GM18873 (cell line): Measurements from ENCODE around the gene SNHG17.
"Not testable (repeated sequence)": the region's sequence is repeated elsewhere in the genome, so short reads cannot be mapped to it uniquely, and the experiment has no call there.

Source experiments
- ATAC-seq: cut with Tn5 transposase; IDR thresholded peaks from one replicate; pipeline ENCODE4 v1.9.1; 2021; ENCODE audit warnings: mild to moderate bottlenecking, moderate library complexity, moderate number of reproducible peaks; ENCODE audit not compliant: unreplicated experiment, low FRiP score

The SNHG17 gene

GRCh38 chr20:38447931-38448675, 13.0 kb upstream of the SNHG17 start:
- no peak for ATAC-seq

GRCh38 chr20:38447251-38447661, 12.1 kb upstream of the SNHG17 start:
- no peak for ATAC-seq

GRCh38 chr20:38446441-38447209, 11.5 kb upstream of the SNHG17 start:
- no peak for ATAC-seq

DNA sequence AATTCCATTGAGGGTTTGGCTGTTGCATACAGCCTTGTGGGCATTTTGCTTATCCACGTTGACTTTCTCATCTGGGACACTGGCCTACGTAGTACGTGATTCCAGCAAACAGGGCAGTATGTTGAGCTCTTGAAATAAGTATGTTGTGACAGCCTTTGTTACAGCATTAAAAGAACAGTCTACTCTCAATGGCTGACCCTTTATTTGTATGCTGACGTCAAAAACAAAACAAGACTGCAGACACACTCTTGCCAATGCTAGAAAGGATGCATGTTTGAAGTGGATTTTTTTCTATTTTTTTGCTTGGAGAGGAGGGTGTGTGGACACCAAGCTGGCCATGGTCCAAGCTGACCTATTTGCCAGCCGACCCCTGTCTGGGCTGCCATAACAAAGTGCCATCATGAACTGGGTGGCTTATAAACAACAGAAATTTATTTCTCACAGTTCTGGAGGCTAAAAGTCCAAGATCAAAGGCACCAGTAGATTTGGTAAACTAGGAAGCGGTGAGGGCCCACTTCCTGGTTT, 10.8 kb upstream of the SNHG17 start:
- ATAC-seq: no peak

- no peak for ATAC-seq
Observed at GRCh38 chr20:38445381-38445796, 10.3 kb upstream of the SNHG17 start.

GRCh38 chr20:38441916-38442315, 6.8 kb upstream of the SNHG17 start:
- ATAC-seq: no peak

DNA sequence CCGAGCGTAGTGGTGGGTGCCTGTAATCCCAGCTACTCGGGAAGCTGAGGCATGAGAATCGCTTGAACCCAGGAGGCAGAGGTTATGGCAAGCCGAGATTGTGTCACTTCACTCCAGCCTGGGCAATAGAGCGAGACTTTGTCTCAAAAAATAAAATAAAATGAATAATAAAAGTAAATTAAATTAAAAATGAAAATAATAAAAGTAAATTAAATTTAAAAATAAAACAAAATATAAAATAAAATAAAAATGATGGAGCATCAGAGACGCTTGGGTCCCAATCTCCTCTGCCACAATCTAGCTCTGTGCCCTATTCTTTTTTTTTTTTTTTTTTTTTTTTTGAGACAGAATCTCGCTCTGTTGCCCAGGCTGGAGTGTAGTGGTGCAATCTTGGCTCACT, 6.0 kb upstream of the SNHG17 start:
- ATAC-seq: not testable (repeated sequence)

GRCh38 chr20:38437796-38438195, 2.7 kb upstream of the SNHG17 start:
- ATAC-seq: no peak

DNA sequence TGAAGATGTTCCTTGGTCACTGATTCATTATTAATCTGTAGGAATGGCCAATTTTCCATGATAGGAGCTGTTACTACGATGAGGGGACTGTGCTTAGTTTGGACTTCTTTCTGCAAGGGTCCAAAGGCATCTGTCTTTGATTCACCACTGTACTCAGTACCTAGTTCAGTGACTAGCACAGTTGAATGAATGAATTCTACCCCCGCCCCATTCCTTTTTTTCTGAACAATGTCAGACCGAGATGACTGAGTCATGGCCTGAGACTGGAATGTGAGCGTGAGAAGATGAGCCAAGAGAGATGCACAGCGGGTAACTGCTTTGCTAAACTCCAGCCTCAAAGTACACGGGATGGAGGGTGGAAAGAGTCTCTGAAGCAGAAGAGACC, 419 bp upstream of the SNHG17 start:
- no peak for ATAC-seq

DNA sequence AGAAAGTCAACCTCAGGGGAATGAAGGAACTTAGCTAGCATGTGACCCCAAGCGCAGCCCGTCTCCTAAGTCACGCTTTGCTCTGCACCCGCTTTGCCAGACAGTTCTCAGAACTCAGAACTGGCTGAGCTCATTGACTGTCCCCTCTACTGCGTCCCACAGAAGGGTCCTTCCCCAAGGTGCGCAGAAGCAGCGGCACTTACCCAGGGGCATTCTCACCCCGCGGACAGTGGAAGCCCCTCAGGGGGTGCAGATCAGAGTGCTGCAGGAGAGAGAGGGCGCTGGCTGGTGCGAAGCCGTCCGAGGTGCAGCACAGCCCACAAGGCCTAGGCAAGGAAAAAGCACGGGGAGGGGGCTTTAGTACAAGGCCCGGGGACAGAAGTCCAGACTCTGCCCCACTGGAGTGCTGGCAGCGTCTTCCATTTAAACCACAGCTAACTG, 807 bp downstream of the SNHG17 start:
- no peak for ATAC-seq

DNA sequence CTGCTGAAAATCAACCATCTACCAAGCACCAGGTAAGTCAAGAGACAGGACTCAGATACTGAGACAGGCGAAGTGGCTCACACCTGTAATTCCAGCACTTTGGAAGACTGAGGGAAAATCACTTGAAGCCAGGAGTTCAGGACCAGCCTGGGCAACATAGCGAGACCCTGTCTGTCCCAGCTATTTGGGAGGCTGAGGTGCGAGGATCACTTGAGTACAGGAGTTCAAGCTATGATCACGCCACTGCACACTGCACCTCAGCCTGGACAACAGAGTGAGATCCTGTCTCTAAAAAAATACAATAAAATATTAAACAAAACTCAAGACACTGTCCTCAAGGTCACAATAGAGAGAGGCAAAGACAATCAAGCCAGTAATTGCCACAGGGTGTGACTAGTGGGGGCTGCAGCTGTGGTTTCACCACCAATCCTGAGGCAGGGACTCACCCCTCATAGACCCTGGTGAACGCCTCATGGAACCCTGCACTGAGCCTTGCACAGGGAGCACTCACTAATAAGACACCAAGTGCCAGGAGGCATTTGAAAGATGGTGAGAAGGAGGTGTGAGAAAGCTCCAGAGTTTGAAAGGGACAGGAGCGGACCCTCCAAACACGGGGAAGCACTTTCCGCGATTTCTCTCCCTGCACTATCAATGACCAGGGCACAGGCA, 1.7 kb downstream of the SNHG17 start:
- no peak for ATAC-seq

GRCh38 chr20:38432870-38433269, 2.3 kb downstream of the SNHG17 start:
- not testable (repeated sequence) for ATAC-seq

- no peak for ATAC-seq
Observed at GRCh38 chr20:38432292-38432691, 2.8 kb downstream of the SNHG17 start.

GRCh38 chr20:38430679-38431325, 4.3 kb downstream of the SNHG17 start:
- ATAC-seq: no peak

DNA sequence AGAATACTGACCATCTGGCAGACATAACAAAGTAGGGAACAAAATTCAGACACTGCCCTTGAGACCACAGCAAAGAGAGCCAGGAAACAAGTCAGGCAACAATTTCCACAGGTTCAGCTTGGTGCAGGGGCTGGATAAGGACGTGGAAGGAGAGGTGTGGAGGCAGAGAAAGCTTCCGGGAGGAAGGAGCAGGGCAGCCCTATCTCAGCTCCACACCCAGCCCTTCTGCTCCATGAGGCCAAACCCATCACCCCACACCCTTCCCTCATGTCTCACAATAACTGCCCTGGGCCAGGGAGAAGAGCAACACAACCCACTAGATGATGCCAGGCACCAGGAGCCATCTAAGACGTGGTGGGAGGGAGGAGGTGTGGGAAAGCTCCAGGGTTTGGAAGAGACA, 5.8 kb downstream of the SNHG17 start:
- no peak for ATAC-seq

DNA sequence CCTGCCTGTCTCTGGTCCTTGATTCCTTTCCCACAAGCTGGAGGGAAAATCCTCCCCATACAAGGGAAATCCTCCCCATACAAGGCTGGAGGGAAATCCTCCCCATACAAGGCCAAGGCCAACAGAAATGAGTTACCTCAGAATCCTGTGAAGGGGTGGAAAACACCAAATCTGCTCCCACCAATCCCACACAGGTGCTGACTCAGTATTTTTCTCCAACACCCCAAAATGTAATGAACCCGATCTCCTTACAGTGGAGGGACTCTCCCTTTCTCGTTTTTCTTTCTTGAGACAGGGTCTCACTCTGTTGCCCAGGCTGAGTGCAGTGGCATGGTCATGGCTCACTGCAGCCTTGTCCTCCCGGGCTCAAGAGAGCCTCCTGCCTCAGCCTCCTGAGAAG, 6.3 kb downstream of the SNHG17 start:
- no peak for ATAC-seq

DNA sequence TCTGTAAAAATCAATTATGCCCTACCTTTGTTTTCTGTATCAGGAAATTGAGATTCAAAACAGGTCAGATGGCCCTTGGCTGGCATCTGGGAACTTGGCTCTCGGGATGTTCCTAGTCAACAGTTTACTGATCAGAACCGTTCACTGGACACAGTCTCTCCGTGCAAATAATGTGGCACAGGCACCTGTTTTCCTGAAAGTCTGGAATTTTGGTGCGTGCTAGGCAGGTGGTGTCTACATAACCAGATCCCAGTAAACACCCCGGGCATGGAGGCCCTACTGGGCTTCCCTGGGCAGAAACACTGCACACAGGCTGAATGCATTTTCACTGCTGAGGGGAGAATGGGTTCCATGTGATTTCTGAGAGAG, 7.5 kb downstream of the SNHG17 start:
- no peak for ATAC-seq

- no peak for ATAC-seq
Observed at GRCh38 chr20:38426006-38426897, 8.9 kb downstream of the SNHG17 start.

DNA sequence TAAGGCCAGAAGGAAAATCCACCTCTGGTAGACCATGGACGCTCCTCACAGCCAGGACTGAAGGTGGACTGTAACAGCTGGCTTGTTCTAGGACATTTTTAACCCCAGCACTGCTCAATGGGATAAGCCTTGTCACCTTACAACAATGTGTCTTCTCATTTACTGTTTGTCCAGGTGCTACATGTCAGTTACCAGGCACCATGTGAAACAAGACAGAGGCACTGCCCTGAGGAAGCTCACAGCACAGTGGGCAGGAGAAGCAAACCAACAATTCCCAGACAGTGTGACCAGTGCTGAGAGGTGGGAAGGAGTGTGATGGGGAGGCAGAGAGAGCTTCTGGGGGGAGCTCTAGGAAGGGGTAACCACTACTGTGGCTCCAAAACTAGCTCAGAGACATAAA, 10.7 kb downstream of the SNHG17 start:
- ATAC-seq: no peak

GRCh38 chr20:38423541-38423940, 11.6 kb downstream of the SNHG17 start:
- no peak for ATAC-seq
